GM19397 (cell line): Measurements from ENCODE around the gene ZYX.
"Not testable (repeated sequence)": the region's sequence is repeated elsewhere in the genome, so short reads cannot be mapped to it uniquely, and the experiment has no call there.

Experiments
- ATAC-seq: cut with Tn5 transposase; IDR thresholded peaks from one replicate; pipeline ENCODE4 v1.9.1; 2021; ENCODE audit warnings: mild to moderate bottlenecking, moderate library complexity; ENCODE audit not compliant: unreplicated experiment

The ZYX gene

GRCh38 chr7:143384661-143385631 lies 3.8 kb downstream of the ZYX start:
- no peak for ATAC-seq

GRCh38 chr7:143385891-143386781 lies 5.0 kb downstream of the ZYX start:
- ATAC-seq: no peak

GRCh38 chr7:143387156-143387975 lies 6.2 kb downstream of the ZYX start:
- no peak for ATAC-seq

- no peak for ATAC-seq
Observed at GRCh38 chr7:143388051-143388450, 6.9 kb downstream of the ZYX start.

GRCh38 chr7:143388491-143389101 lies 7.5 kb downstream of the ZYX start:
- ATAC-seq: no peak

- ATAC-seq: no peak
Observed at GRCh38 chr7:143389316-143390103, 8.4 kb downstream of the ZYX start.

- no peak for ATAC-seq
Observed at GRCh38 chr7:143390104-143390772, 9.1 kb downstream of the ZYX start.

- ATAC-seq: no peak
Observed at GRCh38 chr7:143390773-143391317, 9.7 kb downstream of the ZYX start.

GRCh38 chr7:143391462-143392404 lies 10.6 kb downstream of the ZYX start:
- no peak for ATAC-seq

GRCh38 chr7:143392427-143392826 lies 11.3 kb downstream of the ZYX start:
- ATAC-seq: not testable (repeated sequence)

- no peak for ATAC-seq
Observed at GRCh38 chr7:143392875-143393266, 11.7 kb downstream of the ZYX start.

GRCh38 chr7:143393267-143394041 lies 12.3 kb downstream of the ZYX start:
- ATAC-seq: no peak

GRCh38 chr7:143394068-143394467 lies 12.9 kb downstream of the ZYX start:
- no peak for ATAC-seq

- no peak for ATAC-seq
Observed at GRCh38 chr7:143394777-143395176, 13.6 kb downstream of the ZYX start.

GRCh38 chr7:143395187-143396149 lies 14.3 kb downstream of the ZYX start:
- ATAC-seq: no peak

GRCh38 chr7:143396182-143396581 lies 15.0 kb downstream of the ZYX start:
- no peak for ATAC-seq
